Mucosa of descending colon (tissue), 3 donors: ENCODE measurements around the gene RLN1. TPM values are rescaled to one million over a fixed set of nuclear protein-coding genes. Genes with fewer than 3 reads are reported as not detected.

Experiments
- ATAC-seq: fragments of 200-7000 bp; cut with Tn5 transposase; one replicate; pipeline ENCODE4 v1.9.1; 2020; ENCODE audit warnings: mild to moderate bottlenecking, moderate library complexity
- DNase-seq, 3 donors: peaks; one replicate each; pipeline ENCODE4 v3.0.0-alpha.2; 2020
- H3K36me3 ChIP-seq: fragments of 200-600 bp; one replicate; pipeline ENCODE4 v1.8.0; 2021; ENCODE audit warnings: low read depth, mild to moderate bottlenecking
- H3K4me1 ChIP-seq: fragments of 200-600 bp; one replicate; pipeline ENCODE4 v1.8.0; 2021; ENCODE audit warnings: low read depth, mild to moderate bottlenecking
- H3K4me3 ChIP-seq: fragments of 200-600 bp; one replicate; pipeline ENCODE4 v1.8.0; 2021; ENCODE audit warnings: mild to moderate bottlenecking
- H3K9me3 ChIP-seq: fragments of 200-600 bp; one replicate; pipeline ENCODE4 v1.8.0; 2021; ENCODE audit warnings: mild to moderate bottlenecking
- intact Hi-C, 2 donors: fragments of 100-400 bp; cut with DNase I in 1 of 2; cut with micrococcal nuclease in 1 of 2; formaldehyde crosslinking; loops; one replicate each; pipeline versions ENCODE4 v1.11.0 to v1.11.1; 2022; cut with DNase I, micrococcal nuclease
- total RNA-seq, 3 donors: library from RNA; stranded (reverse); fragmentation: NEBNext Ultra II Directional in 2 of 3; extraction: Animal tissue kit (Norgen Biotek cat#: 25700) in 2 of 3; gene quantifications; one replicate each; pipeline versions ENCODE4 v1.2.1 to v1.2.4, GENCODE V29; 2021 to 2023
- TF ChIP-seq, protein P1 (sequence below): fragments of 200-600 bp; IDR thresholded peaks from one replicate; pipeline ENCODE4 v1.8.0; 2022; ENCODE audit warnings: antibody characterized with exemption, mild to moderate bottlenecking
- donor health status: DM: no; HTN: no; CAD: no; lungs with moderate emphysema.
- donor health status: DM: no; HTN: no; CAD: no.
- donor health status: DM: no; HTN: yes; CAD: no.

Gene RLN1
- total RNA-seq, 3 donors from 2014 or later = 0.41 TPM; not detected in 2

DNA sequence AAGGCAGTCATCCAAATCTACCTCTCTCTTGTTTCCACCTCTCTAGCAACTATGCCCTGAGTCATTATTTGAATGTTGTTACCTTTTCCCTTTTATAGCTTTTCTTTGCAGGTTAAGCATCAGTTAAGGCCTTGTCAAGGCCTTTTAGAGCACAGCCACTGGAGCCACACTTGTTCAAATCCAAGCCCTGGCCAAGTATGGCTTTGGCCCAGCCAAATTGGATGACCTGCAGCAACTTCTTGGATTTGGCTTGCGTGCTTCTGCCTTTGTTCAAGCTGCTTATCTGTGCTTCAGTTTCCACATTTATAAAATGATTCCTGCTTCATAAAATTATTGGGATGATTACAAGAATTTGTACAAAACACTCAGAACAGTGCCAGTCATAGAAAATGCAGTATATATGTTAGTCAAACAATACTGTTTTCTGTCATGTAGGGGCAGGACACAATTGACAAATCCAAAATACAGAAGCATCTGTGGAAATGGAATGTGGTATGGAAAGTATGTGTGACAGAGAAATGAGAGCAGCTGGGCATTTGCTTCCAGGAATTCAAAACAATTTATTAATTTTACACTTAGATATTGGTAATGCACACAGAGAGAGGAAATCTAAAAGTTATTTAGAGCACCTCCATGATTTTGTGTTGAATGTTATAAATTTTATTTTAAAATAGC lies 17.9 kb upstream of the RLN1 start:
- intact Hi-C loops = no loop called here
- no peak overlapping the region for H3K4me3 ChIP-seq
- H3K36me3 ChIP-seq = no peaks in the 10 kb centered on the region
- TF ChIP-seq, protein P1, sequence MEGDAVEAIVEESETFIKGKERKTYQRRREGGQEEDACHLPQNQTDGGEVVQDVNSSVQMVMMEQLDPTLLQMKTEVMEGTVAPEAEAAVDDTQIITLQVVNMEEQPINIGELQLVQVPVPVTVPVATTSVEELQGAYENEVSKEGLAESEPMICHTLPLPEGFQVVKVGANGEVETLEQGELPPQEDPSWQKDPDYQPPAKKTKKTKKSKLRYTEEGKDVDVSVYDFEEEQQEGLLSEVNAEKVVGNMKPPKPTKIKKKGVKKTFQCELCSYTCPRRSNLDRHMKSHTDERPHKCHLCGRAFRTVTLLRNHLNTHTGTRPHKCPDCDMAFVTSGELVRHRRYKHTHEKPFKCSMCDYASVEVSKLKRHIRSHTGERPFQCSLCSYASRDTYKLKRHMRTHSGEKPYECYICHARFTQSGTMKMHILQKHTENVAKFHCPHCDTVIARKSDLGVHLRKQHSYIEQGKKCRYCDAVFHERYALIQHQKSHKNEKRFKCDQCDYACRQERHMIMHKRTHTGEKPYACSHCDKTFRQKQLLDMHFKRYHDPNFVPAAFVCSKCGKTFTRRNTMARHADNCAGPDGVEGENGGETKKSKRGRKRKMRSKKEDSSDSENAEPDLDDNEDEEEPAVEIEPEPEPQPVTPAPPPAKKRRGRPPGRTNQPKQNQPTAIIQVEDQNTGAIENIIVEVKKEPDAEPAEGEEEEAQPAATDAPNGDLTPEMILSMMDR = no peak
- H3K9me3 ChIP-seq = no peaks in the 10 kb centered on the region
- H3K4me1 ChIP-seq = peaks cover 6% of the 10 kb centered on the region
- no peak for DNase-seq
- no peak for ATAC-seq

DNA sequence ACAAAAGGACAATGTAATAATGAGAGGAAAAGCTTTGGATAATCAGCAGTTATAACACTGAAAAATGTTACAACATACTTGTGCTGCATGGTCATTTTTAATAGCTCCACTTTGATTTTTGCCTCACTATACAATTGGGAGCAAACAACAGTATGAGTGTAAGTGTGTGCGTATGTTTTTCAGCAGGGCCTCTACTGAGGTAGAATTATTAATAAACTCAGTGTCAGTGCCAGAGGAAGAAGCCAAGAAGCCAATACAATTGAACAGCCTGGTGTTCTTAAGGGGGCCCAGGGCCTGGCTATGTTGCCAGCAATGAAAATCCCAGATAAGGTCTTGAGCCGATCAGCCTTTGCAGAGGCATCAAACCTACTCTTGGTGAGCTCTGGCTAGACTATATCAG lies 16.1 kb upstream of the RLN1 start:
- Histone ChIP-seq H3K4me1 (peaks cover 6% of the 10 kb centered on the region), H3K36me3 (no peaks in the 10 kb centered on the region), H3K9me3 (no peaks in the 10 kb centered on the region), H3K4me3 (no peak overlapping the region)
- TF ChIP-seq, protein P1 = no peak
- ATAC-seq = no peak
- DNase-seq = no peak
- intact Hi-C loops = no loop called here

DNA sequence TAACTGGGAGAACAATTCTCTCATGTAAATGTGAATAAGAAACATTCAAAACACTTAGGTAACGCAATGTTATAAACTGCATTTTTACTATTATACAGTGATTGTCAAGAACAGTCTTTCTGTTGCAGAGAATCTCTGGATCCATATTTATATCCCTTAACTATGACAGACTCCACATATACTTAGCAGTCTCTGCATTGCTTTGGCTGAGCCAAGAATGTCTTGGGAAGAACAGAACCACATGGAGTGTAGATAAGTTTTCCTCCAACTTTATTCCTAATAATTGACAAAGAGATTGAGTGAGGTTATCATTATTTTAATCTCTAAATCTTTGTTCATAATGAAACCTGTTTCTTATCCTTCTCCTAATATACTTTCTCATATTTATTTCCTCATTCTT lies 15.6 kb upstream of the RLN1 start:
- ATAC-seq (no peak), DNase-seq (no peak)
- no peaks in the 10 kb centered on the region for H3K9me3 ChIP-seq
- TF ChIP-seq, protein P1 = no peak
- H3K4me3 ChIP-seq = no peak overlapping the region
- H3K4me1 ChIP-seq = peaks cover 4% of the 10 kb centered on the region
- intact Hi-C loops = no loop called here
- no peaks in the 10 kb centered on the region for H3K36me3 ChIP-seq

DNA sequence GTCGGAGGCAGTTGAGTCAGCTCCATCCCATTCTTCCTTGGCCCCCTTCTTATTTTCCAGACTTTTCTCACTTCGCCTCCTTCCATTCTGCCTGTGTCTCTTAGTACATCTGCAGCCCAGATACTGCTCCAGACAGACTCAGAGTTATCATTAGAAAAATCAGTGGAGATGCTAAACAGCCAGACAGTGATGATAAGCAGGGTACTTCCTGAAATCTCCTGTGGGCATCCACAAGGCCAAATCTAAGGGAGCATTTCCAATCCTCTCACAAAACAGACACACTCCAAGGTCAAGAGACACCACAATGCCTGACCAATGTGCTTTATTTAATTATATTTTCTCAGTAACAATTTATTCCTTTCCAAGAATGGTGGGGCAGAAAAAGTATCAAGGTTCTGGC lies 14.5 kb upstream of the RLN1 start:
- Histone ChIP-seq H3K36me3 (no peaks in the 10 kb centered on the region), H3K9me3 (no peaks in the 10 kb centered on the region), H3K4me3 (no peak overlapping the region), H3K4me1 (no peaks in the 10 kb centered on the region)
- intact Hi-C loops = no loop called here
- no peak for DNase-seq
- ATAC-seq = no peak
- TF ChIP-seq, protein P1 = no peak

DNA sequence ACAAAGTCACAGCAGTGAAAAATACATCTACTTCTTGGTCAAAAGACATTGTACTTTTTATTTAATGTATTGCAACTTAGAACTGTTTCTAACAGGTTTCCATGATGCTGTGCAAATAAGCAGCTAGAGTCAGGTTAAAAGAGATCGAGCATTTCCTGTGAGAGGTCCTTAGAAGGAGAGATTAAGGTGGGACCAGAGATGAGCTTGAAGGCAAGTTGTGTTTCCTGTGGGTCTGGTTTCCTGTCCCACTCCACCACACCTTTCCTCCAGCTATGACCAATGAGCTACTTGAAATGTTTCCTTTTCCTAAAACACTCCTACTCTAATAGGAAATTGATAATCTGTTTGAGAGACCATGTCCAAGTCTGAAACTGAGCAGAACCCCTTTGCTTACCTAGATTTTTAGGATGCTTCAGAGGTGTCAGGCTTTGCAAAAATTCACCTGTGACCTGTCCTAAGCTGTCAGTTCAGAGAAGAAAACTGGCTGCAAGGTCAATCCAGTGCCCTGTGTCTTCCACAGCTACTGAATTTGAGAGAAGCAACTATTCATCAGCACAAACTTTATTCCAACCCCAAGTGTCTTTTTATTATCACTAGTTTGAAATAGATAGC lies 13.1 kb upstream of the RLN1 start:
- DNase-seq = no peak
- Histone ChIP-seq H3K36me3 (no peaks in the 10 kb centered on the region), H3K4me1 (no peaks in the 10 kb centered on the region), H3K4me3 (no peak overlapping the region), H3K9me3 (no peaks in the 10 kb centered on the region)
- TF ChIP-seq, protein P1 = no peak
- intact Hi-C loops = no loop called here
- peak; percentile 55 for ATAC-seq
